ENCODE measurements around the gene LAPTM5. TPM values are rescaled to one million over a fixed set of nuclear protein-coding genes. Genes with fewer than 3 reads are reported as not detected.

The LAPTM5 gene
- total and polyA plus RNA-seq, 10 of the 15 experiments (the other 5 are each of a cell fraction or from before 2014, with no cell fraction given) = 24.1 to 1,034 (median 687) TPM

DNA sequence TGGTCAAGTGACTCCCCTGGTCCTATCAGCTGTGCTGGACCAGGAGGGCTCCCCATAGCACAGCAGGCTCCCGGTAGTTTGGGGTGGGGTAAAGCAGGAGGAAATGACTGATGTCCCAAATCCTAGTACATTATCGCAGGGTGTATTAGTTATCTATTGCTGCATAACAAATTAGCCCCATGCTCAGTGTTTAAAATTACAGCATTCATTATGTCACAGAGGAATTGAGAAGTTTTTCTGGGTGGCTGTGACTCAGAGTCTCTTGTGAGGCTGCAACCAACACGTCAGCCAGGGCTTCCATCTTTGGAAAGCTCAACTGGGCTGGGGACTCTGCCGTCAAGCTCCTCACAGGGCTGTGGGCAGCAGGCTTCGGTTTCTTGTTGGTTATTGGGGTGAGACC, 34.3 kb upstream of the LAPTM5 start (continued):
- no peak for TF ChIP-seq MYC (IDR thresholded peaks at IDR 0.05; ENCODE audit: insufficient read depth, insufficient read length, insufficient replicate concordance, low read length, severe bottlenecking)
- TF ChIP-seq ZSCAN29 (IDR thresholded peaks at IDR 0.05) = no peak
- no peak for TF ChIP-seq NRF1 (conservative IDR thresholded peaks at IDR 0.05; ENCODE audit: low read depth, low read length)

DNA sequence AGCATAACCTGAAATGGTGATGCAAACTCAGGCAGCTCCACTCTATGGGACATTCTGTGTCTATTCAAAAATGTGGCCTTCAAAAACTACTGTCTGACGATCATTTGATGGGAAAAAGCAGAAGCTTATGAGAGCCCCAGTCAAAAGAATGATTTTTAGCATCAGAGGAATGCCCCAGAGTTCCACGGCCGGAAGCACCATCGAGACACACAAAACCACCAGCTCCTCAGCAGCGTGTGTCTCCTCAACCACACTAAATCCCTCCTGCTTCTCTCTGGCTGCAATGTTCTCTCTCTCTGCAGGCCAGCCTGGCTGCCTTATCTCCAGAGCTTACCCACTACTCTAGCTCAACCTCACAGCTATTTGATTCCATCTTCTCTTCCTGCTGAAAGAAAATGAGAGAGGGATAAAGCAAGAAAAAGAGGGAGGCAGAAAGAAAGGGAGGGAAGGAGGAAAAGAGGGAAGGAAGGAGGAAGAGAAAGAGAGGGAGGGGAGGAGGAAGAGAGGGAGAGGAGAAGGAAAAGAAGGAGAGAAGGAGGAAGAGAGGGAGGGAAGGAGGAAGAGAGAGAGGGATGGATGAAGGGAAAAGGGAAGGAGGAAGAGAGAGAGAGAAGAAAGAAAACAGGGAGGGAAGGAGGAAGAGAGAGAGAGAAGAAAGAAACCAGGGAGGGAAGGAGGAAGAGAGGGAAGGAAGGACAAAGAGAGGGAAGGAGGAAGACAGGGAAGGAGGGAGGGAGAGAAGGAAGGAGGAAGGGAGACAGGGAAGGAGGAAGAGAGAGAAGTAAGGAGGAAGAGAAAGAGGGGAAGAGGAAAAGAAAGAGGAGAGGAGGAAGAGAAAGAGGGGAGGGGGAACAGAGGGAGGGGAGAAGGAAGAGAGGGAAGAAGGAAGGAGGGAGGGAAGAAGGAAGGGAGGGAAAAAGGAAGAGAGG, 33.5 kb upstream of the LAPTM5 start:
- Histone ChIP-seq H4K20me1 (ENCODE audit: control insufficient read depth, insufficient read depth) (no peaks in the 10 kb centered on the region), H3K27me3 (replicated peaks in 1 of 2; ENCODE audit: control insufficient read depth in 2 of 2, insufficient read depth in 2 of 2, low read length in 1 of 2) (no peaks in the 10 kb centered on the region; a peak in 1 of 4 replicates), H3K9me3 (replicated peaks; ENCODE audit: control insufficient read depth, insufficient read depth, low read length) (no peaks in the 10 kb centered on the region), H3K4me1 (ENCODE audit: control insufficient read depth, insufficient read depth, low read length) (peaks cover 7% of the 10 kb centered on the region), H3K4me3 (no peak overlapping the region), H3K36me3 (ENCODE audit: control insufficient read depth in 2 of 2, insufficient read depth in 2 of 2, low read length in 1 of 2) (no peaks in the 10 kb centered on the region), H3K9ac (ENCODE audit: control insufficient read depth, insufficient read depth, low read length) (no peak overlapping the region), H3K27ac (ENCODE audit: control insufficient read depth, insufficient read depth) (0 out of 2 replicates have a peak overlapping the region, but pooled peaks have one; percentile 24), H3K4me2 (ENCODE audit: control insufficient read depth, insufficient read depth) (no peak overlapping the region), H2AFZ (ENCODE audit: control insufficient read depth, low read depth, low read length) (0 out of 2 replicates have a peak overlapping the region, but pooled peaks have one; percentile 7), H3K79me2 (ENCODE audit: control insufficient read depth, insufficient read depth, low read length) (no peaks in the 10 kb centered on the region)
- ChIA-PET CTCF (interaction anchor here (0.9 to 2.9 kb wide), 13 partner anchors 9 to 143 kb away, joined by 3 to 17 read pairs (median 8); no protein-coding TSS in a partner anchor), RAD21 (ENCODE audit: unreplicated experiment) (interaction anchor here (0.6 to 2.4 kb wide), 10 partner anchors 8 to 787 kb away, joined by 3 to 7 read pairs (median 4); no protein-coding TSS in a partner anchor), POLR2A (interaction anchor here (0.6 to 0.7 kb wide), 2 partner anchors 30 to 801 kb away, joined by 5 to 8 read pairs; no protein-coding TSS in a partner anchor), SMC1A (ENCODE audit: uncharacterized antibody, unreplicated experiment) (interaction anchor here (0.7 to 1.5 kb wide), 9 partner anchors 9 to 137 kb away, joined by 3 to 8 read pairs (median 5); no protein-coding TSS in a partner anchor)
- DNase-seq (ENCODE audit: low read depth, low spot score) (peak; percentile 41), ATAC-seq (peak; percentile 79), FAIRE-seq (no peak)
- intact Hi-C loops (cut with micrococcal nuclease; ENCODE audit: unreplicated experiment) = no loop called here
- WGBS (ENCODE audit: insufficient coverage, insufficient replicate concordance, low lambda C conversion rate, missing lambda C conversion rate) = 1% methylated on average over 5 of the region's 5 CpGs
- in situ Hi-C loops (cut with MboI) = no loop called here
- no TSS peak for BruUV-seq (replicated peaks)
- no peak for TF ChIP-seq ZZZ3 (IDR thresholded peaks at IDR 0.05; ENCODE audit: control insufficient read depth, insufficient read length, low read depth)
- TF ChIP-seq NFYA (IDR thresholded peaks at IDR 0.05; ENCODE audit: borderline replicate concordance, low read depth, low read length) = no peak
- TF ChIP-seq E4F1 (IDR thresholded peaks at IDR 0.05; ENCODE audit: borderline replicate concordance, partially characterized antibody) = no peak
- TF ChIP-seq CREB1 (IDR thresholded peaks at IDR 0.05; ENCODE audit: low read depth) = no peak
- no peak for TF ChIP-seq MTA3 (IDR thresholded peaks at IDR 0.05; ENCODE audit: borderline replicate concordance, low read length)
- TF ChIP-seq NBN (IDR thresholded peaks at IDR 0.05) = no peak
- 0 out of 2 replicates have a peak, but pooled peaks have one; percentile 33 for TF ChIP-seq YBX1 (IDR thresholded peaks at IDR 0.05)
- no peak for TF ChIP-seq EZH2 (IDR thresholded peaks at IDR 0.05; ENCODE audit: borderline replicate concordance, control insufficient read depth, low read depth, low read length)
- no peak for TF ChIP-seq BRCA1 (IDR thresholded peaks at IDR 0.05; ENCODE audit: low read depth, low read length)
- TF ChIP-seq SUPT20H (IDR thresholded peaks at IDR 0.05; ENCODE audit: borderline replicate concordance, control insufficient read depth, low read depth, low read length) = no peak
- TF ChIP-seq IKZF2 (IDR thresholded peaks at IDR 0.05) = peak in 1 of 2 experiments; percentile 55; a peak in 2 of 4 replicates
- no peak for TF ChIP-seq RBBP5 (conservative IDR thresholded peaks at IDR 0.05)
- no peak for TF ChIP-seq RELB (IDR thresholded peaks at IDR 0.05; ENCODE audit: low read depth)

All from GM12878 (cell line).